ENCODE measurements around the gene KCNMA1.

The KCNMA1 gene

GRCh38 chr10:77118603-77119282, 518.9 kb downstream of the KCNMA1 start:
- in situ Hi-C loops (cut with HindIII; ENCODE audit: low sequenced_read_pairs), result no loop called here

DNA sequence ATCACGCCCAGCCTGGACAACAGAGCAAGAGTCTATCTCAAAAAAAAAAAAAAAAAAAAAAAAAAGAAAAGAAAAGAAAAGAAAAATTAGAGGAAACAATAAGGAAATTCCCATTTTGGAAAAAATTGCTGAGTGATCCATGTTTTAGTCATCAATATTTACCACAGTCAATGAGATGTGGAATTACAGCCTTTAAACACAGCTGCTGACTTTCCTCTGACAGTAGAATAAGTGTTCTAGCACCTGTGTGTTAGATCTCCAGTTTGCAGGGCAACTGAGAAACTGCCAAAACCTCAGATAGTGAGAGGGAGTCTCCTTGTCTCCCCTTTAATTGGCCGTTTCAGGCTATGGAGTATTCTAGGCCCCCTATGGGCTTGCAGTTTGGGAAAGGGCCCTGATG, 520.1 kb downstream of the KCNMA1 start:
- in situ Hi-C loops (cut with HindIII; ENCODE audit: low sequenced_read_pairs), result no loop called here

GRCh38 chr10:77116904-77117303, 520.7 kb downstream of the KCNMA1 start:
- in situ Hi-C loops (cut with HindIII; ENCODE audit: low sequenced_read_pairs), result no loop called here

DNA sequence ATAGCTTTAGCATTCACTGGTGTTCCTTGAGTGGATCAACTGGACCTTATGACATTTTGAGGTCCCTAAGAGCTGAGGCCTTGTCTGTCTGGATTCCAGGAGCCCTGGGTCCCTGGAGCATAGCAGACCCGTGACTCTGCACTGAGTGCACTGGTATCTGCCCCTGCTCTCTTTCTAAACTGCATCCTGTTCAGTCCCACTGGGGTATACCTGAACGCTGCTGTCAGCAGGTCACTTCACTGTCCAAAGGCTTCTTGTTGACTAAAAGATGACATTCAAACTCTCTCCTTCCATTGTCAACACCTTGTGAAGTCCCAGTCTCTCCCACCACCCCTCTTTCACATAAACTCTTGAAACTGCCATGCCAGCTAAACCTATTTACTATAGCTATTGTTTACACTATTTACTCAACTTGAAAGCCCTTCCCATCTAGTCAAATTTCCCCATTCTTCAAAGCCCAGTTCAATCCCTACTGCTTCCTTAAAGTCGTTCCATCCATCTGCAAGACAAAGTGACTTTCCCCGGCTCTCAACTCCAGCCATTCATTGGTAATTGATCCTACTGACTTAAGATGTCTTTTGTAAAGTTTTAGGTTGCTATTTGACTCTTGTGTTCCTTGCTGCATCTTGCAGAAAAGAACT, 523.3 kb downstream of the KCNMA1 start:
- in situ Hi-C loops (cut with HindIII; ENCODE audit: low sequenced_read_pairs), result no loop called here

DNA sequence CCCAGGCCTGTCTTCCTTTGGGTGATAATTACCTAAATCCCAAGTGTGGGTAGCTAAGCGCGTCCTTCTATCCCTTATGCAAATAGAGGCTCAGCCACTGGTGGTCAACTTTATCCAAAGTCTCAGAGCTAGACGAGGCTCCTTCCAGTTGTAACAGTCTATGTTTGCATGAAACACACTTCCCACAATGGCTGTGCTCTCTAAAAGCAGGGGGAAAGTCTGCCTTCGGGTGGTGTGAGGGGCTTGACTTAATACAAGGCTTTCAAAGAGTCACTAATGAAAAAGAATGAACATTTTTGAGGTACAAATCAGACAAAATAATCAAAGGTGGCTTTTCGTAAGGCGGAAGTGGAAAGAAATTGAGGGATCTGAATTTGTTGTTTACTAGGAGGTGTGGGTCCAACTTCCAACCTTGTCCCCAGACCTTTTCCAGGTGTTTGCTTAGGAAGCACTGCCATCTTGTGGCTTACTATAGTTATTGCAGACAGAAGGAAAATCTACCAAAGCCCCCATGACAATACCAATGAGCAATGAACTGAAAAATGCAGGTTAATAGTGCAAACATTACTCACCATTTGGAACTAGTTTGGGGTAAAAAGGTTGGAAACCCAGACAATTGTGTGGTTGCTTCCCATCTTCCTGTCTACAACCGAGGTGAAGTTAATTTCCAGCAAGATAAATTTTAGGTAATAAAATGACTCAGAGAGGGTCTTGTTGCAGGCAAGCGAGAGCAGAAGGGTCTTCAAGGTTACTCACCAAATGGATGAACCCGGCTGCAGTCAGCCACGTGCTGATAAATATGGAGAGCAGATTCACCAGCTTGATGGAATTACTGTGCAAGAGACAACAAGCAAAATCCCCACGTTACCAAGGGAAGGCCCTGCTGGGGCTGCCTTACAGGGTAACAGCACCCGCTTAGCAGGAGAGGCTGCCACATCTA, 525.7 kb downstream of the KCNMA1 start:
- in situ Hi-C loops (cut with HindIII; ENCODE audit: low sequenced_read_pairs), result no loop called here

- in situ Hi-C loops (cut with HindIII; ENCODE audit: low sequenced_read_pairs), result no loop called here
These were observed 526.9 kb downstream of the KCNMA1 start for GRCh38 chr10:77110757-77111156.

DNA sequence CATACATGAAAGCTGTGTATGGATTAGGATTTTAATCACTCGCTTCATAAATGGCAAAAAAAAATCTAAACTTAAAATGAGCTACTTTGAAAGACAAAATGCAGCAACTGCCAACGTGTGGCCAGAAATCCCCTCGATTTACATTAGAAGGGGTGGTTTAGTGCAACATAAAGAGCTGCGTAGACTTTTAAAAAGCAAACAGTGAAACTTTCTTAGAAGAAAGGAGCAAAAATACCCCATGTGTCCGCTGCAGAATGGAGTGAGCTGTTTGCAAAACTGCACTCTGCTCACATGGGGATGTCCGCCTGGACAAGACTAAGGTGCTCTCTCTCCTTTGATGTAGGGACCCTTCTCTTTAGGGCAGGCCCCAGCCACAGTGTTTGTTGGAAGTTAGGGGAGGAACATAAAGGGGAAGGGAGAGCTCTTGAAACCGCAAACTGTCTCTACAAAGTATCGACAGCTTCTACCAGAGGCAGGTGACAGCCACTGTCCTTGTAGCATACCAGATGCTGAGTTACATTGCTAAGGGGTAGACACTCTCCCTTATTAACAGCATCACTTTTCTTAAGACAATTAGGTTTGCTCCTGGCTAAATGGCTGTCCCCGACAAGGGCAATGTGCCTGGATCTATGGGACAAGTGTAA, 528.1 kb downstream of the KCNMA1 start:
- in situ Hi-C loops (cut with HindIII; ENCODE audit: low sequenced_read_pairs), result no loop called here

- in situ Hi-C loops (cut with HindIII; ENCODE audit: low sequenced_read_pairs), result no loop called here
These were observed 530.9 kb downstream of the KCNMA1 start for GRCh38 chr10:77106676-77107075.

DNA sequence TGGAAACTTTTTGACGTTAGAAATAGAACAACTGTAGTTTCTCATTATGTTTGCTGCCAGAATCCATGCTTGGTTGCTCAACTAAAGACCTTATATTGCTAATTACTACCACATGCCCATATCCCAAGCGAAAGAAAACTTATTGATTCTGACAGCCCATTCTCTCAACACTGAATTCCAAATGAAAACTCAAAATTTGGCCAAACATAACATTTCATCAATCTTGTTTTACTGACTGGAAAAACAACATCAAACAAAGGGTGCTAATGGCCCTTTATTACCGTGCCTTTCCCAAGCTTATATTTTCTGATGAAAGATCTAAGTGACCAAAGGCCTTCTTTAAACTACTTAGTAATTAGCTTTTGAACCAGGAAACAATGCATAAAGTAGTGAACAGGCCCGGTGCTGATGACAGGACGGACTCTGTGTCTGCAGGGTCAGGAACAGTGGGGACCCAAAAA, 531.8 kb downstream of the KCNMA1 start:
- in situ Hi-C loops (cut with HindIII; ENCODE audit: low sequenced_read_pairs), result no loop called here

GRCh38 chr10:77104459-77104980, 533.1 kb downstream of the KCNMA1 start:
- in situ Hi-C loops (cut with HindIII; ENCODE audit: low sequenced_read_pairs), result no loop called here

GRCh38 chr10:77103213-77103612, 534.4 kb downstream of the KCNMA1 start:
- in situ Hi-C loops (cut with HindIII; ENCODE audit: low sequenced_read_pairs), result no loop called here

- in situ Hi-C loops (cut with HindIII; ENCODE audit: low sequenced_read_pairs), result no loop called here
These were observed 536.3 kb downstream of the KCNMA1 start for GRCh38 chr10:77101341-77101740.

- in situ Hi-C loops (cut with HindIII; ENCODE audit: low sequenced_read_pairs), result no loop called here
These were observed 538.5 kb downstream of the KCNMA1 start for GRCh38 chr10:77099136-77099535.

DNA sequence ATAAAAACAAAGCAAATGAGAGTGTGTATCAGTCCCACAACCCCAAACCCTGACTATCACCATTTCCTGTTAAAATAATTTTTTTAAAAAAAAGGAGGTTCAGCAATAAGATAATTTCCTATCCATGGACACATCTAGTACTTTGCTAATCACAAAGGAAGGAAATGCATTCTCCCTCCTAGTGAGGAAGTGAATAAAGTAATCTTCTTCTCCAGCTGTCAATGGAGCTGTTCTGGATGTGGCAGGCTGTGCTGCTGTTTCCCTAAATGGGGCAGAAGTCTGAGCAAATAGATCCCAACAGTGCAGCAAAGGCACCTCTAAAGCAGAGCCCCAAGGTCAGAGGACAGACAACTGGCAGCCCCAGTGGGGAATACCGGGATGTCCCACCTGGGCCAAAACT, 540.0 kb downstream of the KCNMA1 start:
- in situ Hi-C loops (cut with HindIII; ENCODE audit: low sequenced_read_pairs), result no loop called here

DNA sequence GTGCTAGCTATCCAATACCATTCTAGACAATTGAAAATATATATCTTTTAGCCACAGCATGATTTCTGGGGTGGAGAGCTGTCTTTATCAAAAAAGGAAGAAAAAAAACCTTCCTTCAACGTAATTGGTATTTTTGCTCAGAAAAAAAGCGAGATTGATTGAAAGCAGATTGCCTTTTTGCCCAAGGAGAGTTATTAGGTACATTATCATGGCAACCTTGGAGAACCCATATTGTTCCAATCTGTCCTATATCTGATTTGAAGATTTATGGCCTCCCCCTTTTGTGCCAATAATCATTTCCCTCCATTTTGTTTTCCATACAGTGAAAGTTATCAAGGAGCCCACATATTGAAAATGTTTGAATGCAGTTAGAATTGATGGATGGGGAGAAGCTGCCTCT, 544.5 kb downstream of the KCNMA1 start:
- in situ Hi-C loops (cut with HindIII; ENCODE audit: low sequenced_read_pairs), result no loop called here

DNA sequence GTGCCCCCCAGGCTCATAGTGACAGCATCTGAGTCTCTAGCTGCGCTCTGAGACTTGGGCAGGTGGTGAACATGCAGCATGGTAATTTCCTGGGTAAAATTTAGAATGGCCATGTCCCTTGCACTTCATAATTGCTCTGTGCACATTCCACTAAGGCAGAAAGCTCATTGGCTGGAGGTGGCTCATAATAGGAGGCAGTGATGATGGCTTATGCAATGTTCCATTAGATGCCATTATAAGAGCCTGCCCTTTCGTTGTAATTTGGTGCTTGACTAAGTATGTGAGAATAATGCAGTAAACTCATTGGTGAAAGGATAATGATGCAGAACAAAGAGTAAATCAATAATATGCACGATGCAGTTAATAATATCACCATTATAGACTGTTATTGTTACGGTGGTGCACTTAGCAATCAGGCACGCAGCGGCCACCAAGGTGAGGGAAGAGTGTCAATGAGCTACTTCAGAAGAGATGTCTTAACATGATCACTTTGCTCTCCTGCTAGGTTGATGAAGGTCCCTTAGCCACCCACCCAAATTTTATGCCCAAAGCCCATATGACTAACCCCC, 545.9 kb downstream of the KCNMA1 start:
- in situ Hi-C loops (cut with HindIII; ENCODE audit: low sequenced_read_pairs), result no loop called here

DNA sequence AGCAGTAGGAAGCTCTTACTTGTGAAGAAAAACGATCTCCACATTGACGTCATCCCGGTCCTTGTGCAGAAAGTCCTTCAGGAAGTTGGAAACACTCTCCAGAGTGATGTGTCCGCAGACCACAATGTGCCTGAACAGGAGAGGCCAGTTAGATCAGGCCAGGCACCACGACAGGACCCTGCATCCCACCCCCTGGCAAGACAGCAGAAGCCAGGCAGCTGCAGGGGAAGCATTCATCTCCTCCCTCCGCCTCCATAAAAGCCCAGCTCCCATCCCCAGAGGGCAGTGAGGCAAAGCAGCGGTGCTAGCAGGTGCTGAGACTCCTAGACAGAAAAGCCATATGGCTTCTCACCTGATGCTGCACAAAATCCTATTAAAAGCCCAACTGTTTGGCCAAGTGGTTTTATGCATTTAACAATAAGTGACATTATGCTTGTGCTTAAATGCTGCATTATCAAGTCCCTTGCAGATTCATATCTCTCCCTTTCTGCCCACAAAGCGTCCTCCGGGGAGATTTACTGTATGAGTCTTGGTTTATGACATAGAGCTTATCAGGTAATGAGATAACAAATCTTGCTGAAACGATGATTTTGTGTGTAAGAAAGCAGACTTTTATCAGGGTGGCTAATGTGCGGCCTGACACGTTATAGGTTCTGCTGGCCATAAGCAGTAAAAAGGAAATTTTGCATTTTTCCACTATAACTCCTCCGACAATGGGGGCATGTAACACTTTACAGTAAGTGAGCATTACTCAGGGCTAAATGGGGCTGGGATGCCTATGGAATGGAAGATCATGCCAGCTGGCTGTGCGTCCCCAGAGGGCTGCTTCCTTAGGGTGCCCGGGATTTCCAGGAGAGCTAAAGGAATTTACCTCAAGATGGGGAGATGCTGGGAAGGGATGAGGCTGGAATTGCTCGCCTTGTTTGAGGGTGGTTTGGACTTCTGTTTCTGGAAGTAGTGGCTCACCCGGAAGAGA, 546.9 kb downstream of the KCNMA1 start:
- in situ Hi-C loops (cut with HindIII; ENCODE audit: low sequenced_read_pairs), result no loop called here

DNA sequence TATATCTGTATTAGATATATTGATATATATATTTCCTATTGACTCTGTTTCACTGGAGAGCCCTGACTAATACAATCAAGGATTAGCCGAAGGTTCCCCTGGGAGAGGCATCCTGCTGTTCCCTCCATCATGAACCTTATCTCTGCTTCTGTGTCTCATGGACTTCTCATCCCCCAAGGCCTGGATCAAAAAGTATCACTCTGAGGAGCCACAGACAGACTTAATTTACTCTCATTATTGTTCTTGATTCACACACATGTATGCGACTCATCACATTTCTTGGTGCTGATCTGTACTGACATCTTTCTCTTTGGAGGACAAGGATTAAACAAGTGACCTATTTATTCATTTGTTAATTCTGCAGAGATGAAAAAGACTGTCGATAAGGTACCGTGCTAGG, 550.2 kb downstream of the KCNMA1 start:
- in situ Hi-C loops (cut with HindIII; ENCODE audit: low sequenced_read_pairs), result no loop called here

DNA sequence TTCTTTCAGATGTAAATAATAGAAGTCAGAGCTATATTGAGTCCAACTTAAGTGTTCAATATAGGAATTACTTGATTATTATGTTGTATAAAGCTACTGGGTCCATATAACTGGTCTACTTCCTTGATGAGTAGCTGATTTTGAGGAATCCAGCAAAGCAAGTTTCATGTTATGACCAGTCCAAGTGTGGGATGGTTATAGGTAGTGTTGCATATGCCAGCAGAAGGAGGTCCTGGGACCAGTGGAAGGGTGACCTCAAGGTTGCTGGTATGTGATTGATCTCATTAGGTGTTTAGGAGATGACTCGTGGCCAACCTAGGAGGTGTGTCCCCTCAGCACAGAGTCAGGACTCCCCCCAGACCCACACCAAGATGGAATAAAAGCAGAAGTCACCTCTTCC, 551.5 kb downstream of the KCNMA1 start:
- in situ Hi-C loops (cut with HindIII; ENCODE audit: low sequenced_read_pairs), result no loop called here
